HepG2 (cell line): ENCODE data around the gene FOXD2. TPM values are rescaled to one million over a fixed set of nuclear protein-coding genes. Genes with fewer than 3 reads are reported as not detected.
A peak's percentile ranks its signal among the peaks of the same experiment; 100 is the strongest.

Experiments
- ATAC-seq: fragments of 200-7000 bp; cut with Tn5 transposase; 3 replicates; pipeline ENCODE4 v1.9.1; 2020; ENCODE audit warnings: mild to moderate bottlenecking, moderate library complexity
- BruUV-seq: library from RNA; stranded (reverse); fragments of 400-500 nt; replicated peaks from 2 replicates; lab custom pipeline; 2021; lab: Mats Ljungman, UMichigan
- CTCF ChIA-PET: fragments of 300-600 bp; formaldehyde crosslinking; extraction: SDS; loops from one replicate; lab custom pipeline; 2021; ENCODE audit warnings: low total read pairs, inconsistent platforms, low intra/inter-chr PET ratio; lab: Yijun Ruan, JAX
- POLR2A ChIA-PET: fragments of 350-600 bp; sonication (Branson Sonifier 250); formaldehyde crosslinking; loops from one replicate; lab custom pipeline; 2020; ENCODE audit warnings: antibody characterized with exemption, inconsistent platforms; lab: Yijun Ruan, JAX
- DNase-seq: peaks from one replicate; pipeline ENCODE4 v3.0.0-alpha.2; 2015; ENCODE audit warnings: low spot score
- FAIRE-seq: peaks from 3 replicates; lab custom pipeline; 2011; peaks lifted over from hg19 to GRCh38; lab: Jason Lieb, UNC
- H2AFZ ChIP-seq: one replicate; pipeline ENCODE4 v1.6.1; 2011; ENCODE audit warnings: low read length, inconsistent platforms
- H3K27ac ChIP-seq: fragments of 300-600 bp; 3 replicates; pipeline ENCODE4 v1.8.0; 2011; ENCODE audit warnings: mixed run types, mild to moderate bottlenecking, mixed read lengths, low read length, inconsistent platforms; ENCODE audit not compliant: insufficient read depth; ENCODE audit errors: extremely low read length
- H3K27me3 ChIP-seq, 2 experiments: fragments of 200-600 bp in 1 of 2; 2 replicates in 1 of 2; 3 replicates in 1 of 2; pipeline versions ENCODE4 v1.6.0 to v1.8.0; 2011; ENCODE audit warnings: low read length in 2 of 2, mild to moderate bottlenecking in 2 of 2, moderate library complexity in 2 of 2, inconsistent platforms in 1 of 2; ENCODE audit not compliant: insufficient read depth in 2 of 2, control insufficient read depth in 1 of 2
- H3K36me3 ChIP-seq, 2 experiments: fragments of 200-600 bp in 1 of 2; replicated peaks in 1 of 2; 2 replicates in 1 of 2; 3 replicates in 1 of 2; pipeline versions ENCODE4 v1.5.1 to v1.8.0; 2011; ENCODE audit warnings: low read length in 2 of 2, inconsistent platforms in 1 of 2; ENCODE audit not compliant: insufficient read depth in 2 of 2, control insufficient read depth in 1 of 2
- H3K4me1 ChIP-seq: 2 replicates; pipeline ENCODE4 v1.5.1; 2012; ENCODE audit warnings: low read length, inconsistent platforms; ENCODE audit not compliant: insufficient read depth
- H3K4me2 ChIP-seq: 2 replicates; pipeline ENCODE4 v1.6.0; 2011; ENCODE audit warnings: low read depth, low read length, inconsistent platforms
- H3K4me3 ChIP-seq, 3 experiments: fragments of 200-600 bp in 1 of 3; sonication (generic), shearing (Covaris generic) in 1 of 3; replicated peaks in 1 of 3; 2 replicates each; pipeline ENCODE4 v1.5.1; 2011 to 2016; ENCODE audit warnings: low read length in 3 of 3, inconsistent platforms in 2 of 3, low read depth in 2 of 3, mild to moderate bottlenecking in 2 of 3, control low read depth in 1 of 3, mixed read lengths in 1 of 3; ENCODE audit not compliant: insufficient read depth in 1 of 3
- H3K79me2 ChIP-seq: one replicate; pipeline ENCODE4 v1.6.1; 2011; ENCODE audit warnings: low read length, inconsistent platforms; ENCODE audit not compliant: insufficient read depth
- H3K9ac ChIP-seq: 2 replicates; pipeline ENCODE4 v1.6.0; 2011; ENCODE audit warnings: mild to moderate bottlenecking, low read depth, low read length, inconsistent platforms; ENCODE audit not compliant: insufficient read depth
- H3K9me3 ChIP-seq: 2 replicates; pipeline ENCODE4 v1.5.1; 2012; ENCODE audit warnings: mild to moderate bottlenecking, low read length
- H4K20me1 ChIP-seq: 2 replicates; pipeline ENCODE4 v1.6.0; 2011; ENCODE audit warnings: inconsistent platforms, mild to moderate bottlenecking, low read length, moderate library complexity; ENCODE audit not compliant: insufficient read depth
- PCBP2 ChIP-seq: fragments of 200-400 bp; formaldehyde crosslinking; optimal IDR thresholded peaks from 2 replicates; pipeline ENCODE3; 2018; ENCODE audit warnings: low read length, low read depth; ENCODE audit not compliant: poor library complexity, severe bottlenecking
- ZNF644 ChIP-seq: IDR thresholded peaks from 2 replicates; pipeline ENCODE4 v1.6.1; 2016; ENCODE audit warnings: low read depth
- ZNF879 ChIP-seq: sonication (generic); formaldehyde crosslinking; IDR thresholded peaks from 2 replicates; pipeline ENCODE4 v1.8.1; 2023; ENCODE audit warnings: missing genetic modification reagents
- WGBS: methylation state at CpG from one replicate; pipeline ENCODE4 v1.1.6; 2017; ENCODE audit warnings: low lambda C conversion rate; 5-methylcytosine and 5-hydroxymethylcytosine counted together
- in situ Hi-C: cut with HindIII; loops from 2 replicates; pipeline ENCODE4 v1.10.0; 2017; ENCODE audit warnings: low pct_unique_long_range_greater_than_20kb; ENCODE audit not compliant: extremely low pct_ligation_motif_present
- intact Hi-C: fragments of 100-400 bp; cut with micrococcal nuclease; formaldehyde crosslinking; loops from one replicate; pipeline ENCODE4 v1.10.0; 2022; ENCODE audit not compliant: unreplicated experiment
- polyA plus RNA-seq, 8 experiments: library from polyadenylated mRNA; depleted of rRNA in 3 of 8; stranded (reverse) in 7 of 8; unstranded in 1 of 8; fragments of >200 nt; fragmentation: Illumina TruSeq in 4 of 8; extraction: Trizol in 4 of 8; gene quantifications; 2 replicates each; pipeline versions ENCODE4 v1.2.1 to v1.2.3, GENCODE V29; 2011 to 2016; ENCODE audit warnings: low read depth in 4 of 8, missing spikeins in 1 of 8, mixed read lengths in 1 of 8; ENCODE audit not compliant: insufficient read depth in 1 of 8
- total RNA-seq, 5 experiments: library from RNA; depleted of rRNA; stranded (reverse); fragments of >200 nt; fragmentation: Illumina TruSeq; extraction: Trizol; gene quantifications; 2 replicates each; pipeline ENCODE4 v1.2.3, GENCODE V29; 2016; ENCODE audit warnings: low read depth in 1 of 5
- TF ChIP-seq, protein P1 (sequence below): sonication (generic); formaldehyde crosslinking; IDR thresholded peaks from 2 replicates; pipeline ENCODE4 v1.4.0; 2020; ENCODE audit warnings: missing genetic modification reagents

The FOXD2 gene
- total and polyA plus RNA-seq, 2 of the 13 experiments (the other 11 are each of a cell fraction or from before 2014, with no cell fraction given) = 0.01 to 0.09 TPM

DNA sequence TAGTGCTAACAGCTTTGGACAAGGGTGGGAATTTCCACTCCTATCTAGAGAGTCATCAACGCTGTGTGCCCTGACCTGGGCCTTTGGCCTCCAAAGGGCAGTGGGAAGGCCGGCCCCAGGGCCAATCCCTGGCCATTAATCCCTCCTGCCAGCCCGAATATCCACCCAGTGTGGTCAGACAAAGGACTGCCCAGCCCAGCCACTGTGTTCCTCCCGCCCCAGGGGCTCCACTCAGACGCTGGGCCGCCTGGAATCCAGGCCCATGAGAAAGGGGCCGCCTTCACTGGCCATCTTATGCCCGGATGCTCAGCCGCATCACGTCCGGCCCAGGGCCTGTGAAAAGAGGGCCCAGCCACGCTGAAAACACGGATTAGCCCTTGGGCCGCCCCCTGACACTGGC, 25.4 kb upstream of the FOXD2 start (continued):
- TF ChIP-seq, protein P1, sequence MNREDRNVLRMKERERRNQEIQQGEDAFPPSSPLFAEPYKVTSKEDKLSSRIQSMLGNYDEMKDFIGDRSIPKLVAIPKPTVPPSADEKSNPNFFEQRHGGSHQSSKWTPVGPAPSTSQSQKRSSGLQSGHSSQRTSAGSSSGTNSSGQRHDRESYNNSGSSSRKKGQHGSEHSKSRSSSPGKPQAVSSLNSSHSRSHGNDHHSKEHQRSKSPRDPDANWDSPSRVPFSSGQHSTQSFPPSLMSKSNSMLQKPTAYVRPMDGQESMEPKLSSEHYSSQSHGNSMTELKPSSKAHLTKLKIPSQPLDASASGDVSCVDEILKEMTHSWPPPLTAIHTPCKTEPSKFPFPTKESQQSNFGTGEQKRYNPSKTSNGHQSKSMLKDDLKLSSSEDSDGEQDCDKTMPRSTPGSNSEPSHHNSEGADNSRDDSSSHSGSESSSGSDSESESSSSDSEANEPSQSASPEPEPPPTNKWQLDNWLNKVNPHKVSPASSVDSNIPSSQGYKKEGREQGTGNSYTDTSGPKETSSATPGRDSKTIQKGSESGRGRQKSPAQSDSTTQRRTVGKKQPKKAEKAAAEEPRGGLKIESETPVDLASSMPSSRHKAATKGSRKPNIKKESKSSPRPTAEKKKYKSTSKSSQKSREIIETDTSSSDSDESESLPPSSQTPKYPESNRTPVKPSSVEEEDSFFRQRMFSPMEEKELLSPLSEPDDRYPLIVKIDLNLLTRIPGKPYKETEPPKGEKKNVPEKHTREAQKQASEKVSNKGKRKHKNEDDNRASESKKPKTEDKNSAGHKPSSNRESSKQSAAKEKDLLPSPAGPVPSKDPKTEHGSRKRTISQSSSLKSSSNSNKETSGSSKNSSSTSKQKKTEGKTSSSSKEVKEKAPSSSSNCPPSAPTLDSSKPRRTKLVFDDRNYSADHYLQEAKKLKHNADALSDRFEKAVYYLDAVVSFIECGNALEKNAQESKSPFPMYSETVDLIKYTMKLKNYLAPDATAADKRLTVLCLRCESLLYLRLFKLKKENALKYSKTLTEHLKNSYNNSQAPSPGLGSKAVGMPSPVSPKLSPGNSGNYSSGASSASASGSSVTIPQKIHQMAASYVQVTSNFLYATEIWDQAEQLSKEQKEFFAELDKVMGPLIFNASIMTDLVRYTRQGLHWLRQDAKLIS (CRISPR knock-in tag) = no peak
- TF ChIP-seq ZNF879 = no peak
- TF ChIP-seq, all 625 proteins: peak for 3

DNA sequence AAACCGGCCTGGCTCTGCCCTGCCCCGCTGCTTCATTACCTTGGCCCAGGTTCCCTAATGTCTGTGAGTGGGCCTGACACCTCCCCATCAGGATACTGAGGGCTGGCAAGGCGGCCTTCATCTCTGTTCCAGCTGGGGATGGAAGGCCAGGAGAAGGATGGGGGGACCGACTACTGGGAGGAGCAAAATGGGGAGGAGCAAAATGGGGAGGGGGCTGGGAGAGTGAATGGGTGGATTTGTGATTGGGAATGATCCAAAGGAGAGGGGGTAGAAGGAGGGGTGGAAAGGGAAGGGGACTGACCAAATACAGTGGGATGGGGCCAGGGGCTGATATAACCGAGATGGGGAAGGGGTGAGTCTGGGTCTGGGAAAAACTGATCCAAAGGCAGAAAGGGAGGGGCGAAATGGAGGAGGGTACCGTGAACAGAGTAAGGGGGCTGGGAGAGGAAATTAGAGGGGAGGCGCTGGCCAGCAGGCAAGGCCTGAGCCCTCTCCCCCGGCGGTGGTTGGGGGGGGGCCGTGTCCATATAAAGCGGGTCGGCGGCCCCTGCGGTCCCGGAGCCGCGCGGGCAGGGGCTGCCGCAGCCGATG, 22.0 kb upstream of the FOXD2 start, which contains the start of gene FOXE3:
TSS of gene FOXE3 (plus strand) at position 558 of the 591 bp plus-strand sequence. CDS start at position 589, 31 bp downstream.
- H4K20me1 ChIP-seq = no peaks in the 10 kb centered on the region
- no peak within 1 kb of the TSS for H3K4me2 ChIP-seq
- no peaks in the 10 kb centered on the region for H3K36me3 ChIP-seq
- H3K9ac ChIP-seq = no peak within 1 kb of the TSS
- H3K9me3 ChIP-seq = no peaks in the 10 kb centered on the region
- H3K27ac ChIP-seq = no peak within 1 kb of the TSS
- FAIRE-seq = no peak
- in situ Hi-C loops = no loop called here
- H3K27me3 ChIP-seq = peaks cover 0 to 21% of the 10 kb centered on the region in 2 experiments; a peak in 4 of 5 replicates
- ChIA-PET CTCF (no interaction called here), POLR2A (no interaction called here)
- WGBS = 68% methylated on average over 16 of the region's 21 CpGs
- no peak within 1 kb of the TSS for H3K4me3 ChIP-seq
- DNase-seq = no peak
- H3K79me2 ChIP-seq = no peaks in the 10 kb centered on the region
- intact Hi-C loops = no loop called here
- H3K4me1 ChIP-seq = peaks cover 13% of the 10 kb centered on the region; the same call in 1 of the 2 replicates
- no peak within 1 kb of the TSS for H2AFZ ChIP-seq
- no peak for ATAC-seq
- TF ChIP-seq ZNF644 (CRISPR knock-in tag) = no peak
- peak; percentile 27 for TF ChIP-seq PCBP2
- BruUV-seq = no TSS peak
